ENCODE results near the gene OTUD5. TPM values are rescaled to one million over a fixed set of nuclear protein-coding genes. Genes with fewer than 3 reads are reported as not detected.

The OTUD5 gene
- total RNA-seq, result 18.4 and 23.0 TPM in 2 replicates

GRCh38 chrX:48957477-48957826 is at the start of gene OTUD5:
TSS of gene OTUD5 (minus strand) at chrX:48957607. CDS start at chrX:48957570, 37 bp downstream.
- no peak for DNase-seq (ENCODE audit: low read depth)
- no peaks in the 10 kb centered on the region for H3K27me3 ChIP-seq (ENCODE audit: control insufficient read depth, insufficient read depth, low read length)
- FAIRE-seq, result no peak
- peak within 1 kb of the TSS; percentile 54 for H3K4me3 ChIP-seq (ENCODE audit: low read depth, low read length)
- no peaks in the 10 kb centered on the region for H3K36me3 ChIP-seq (ENCODE audit: control insufficient read depth, insufficient read depth, low read length)
- TF ChIP-seq CTCF (IDR thresholded peaks at IDR 0.05; ENCODE audit: insufficient read depth, low read length, severe bottlenecking), result no peak

GRCh38 chrX:49003696-49004095 is 46.3 kb upstream of the OTUD5 start:
- DNase-seq (ENCODE audit: low read depth) (peak; percentile 1), FAIRE-seq (no peak)
- peaks cover 5% of the 10 kb centered on the region for H3K36me3 ChIP-seq (ENCODE audit: control insufficient read depth, insufficient read depth, low read length)
- H3K27me3 ChIP-seq (ENCODE audit: control insufficient read depth, insufficient read depth, low read length), result no peaks in the 10 kb centered on the region
- no peak overlapping the region for H3K4me3 ChIP-seq (ENCODE audit: low read depth, low read length)
- TF ChIP-seq CTCF (IDR thresholded peaks at IDR 0.05; ENCODE audit: insufficient read depth, low read length, severe bottlenecking), result no peak

GRCh38 chrX:49002091-49002935 is 44.9 kb upstream of the OTUD5 start, which contains the start of gene GRIPAP1:
TSS of gene GRIPAP1 (minus strand) at chrX:49002264. CDS start at chrX:49002229, 35 bp downstream.
- H3K36me3 ChIP-seq (ENCODE audit: control insufficient read depth, insufficient read depth, low read length), result peaks cover 6% of the 10 kb centered on the region
- FAIRE-seq (no peak), DNase-seq (ENCODE audit: low read depth) (peak; percentile 60)
- no peak for TF ChIP-seq CTCF (IDR thresholded peaks at IDR 0.05; ENCODE audit: insufficient read depth, low read length, severe bottlenecking)
- H3K4me3 ChIP-seq (ENCODE audit: low read depth, low read length), result peak within 1 kb of the TSS; percentile 72
- no peaks in the 10 kb centered on the region for H3K27me3 ChIP-seq (ENCODE audit: control insufficient read depth, insufficient read depth, low read length)

GRCh38 chrX:49001521-49002090 is 44.2 kb upstream of the OTUD5 start:
- FAIRE-seq (no peak), DNase-seq (ENCODE audit: low read depth) (peak; percentile 41)
- Histone ChIP-seq H3K27me3 (ENCODE audit: control insufficient read depth, insufficient read depth, low read length) (no peaks in the 10 kb centered on the region), H3K36me3 (ENCODE audit: control insufficient read depth, insufficient read depth, low read length) (peaks cover 9% of the 10 kb centered on the region), H3K4me3 (ENCODE audit: low read depth, low read length) (peak overlapping the region; percentile 72)
- no peak for TF ChIP-seq CTCF (IDR thresholded peaks at IDR 0.05; ENCODE audit: insufficient read depth, low read length, severe bottlenecking)

GRCh38 chrX:49000636-49001035 is 43.2 kb upstream of the OTUD5 start:
- DNase-seq (ENCODE audit: low read depth), result no peak
- no peak for TF ChIP-seq CTCF (IDR thresholded peaks at IDR 0.05; ENCODE audit: insufficient read depth, low read length, severe bottlenecking)
- H3K4me3 ChIP-seq (ENCODE audit: low read depth, low read length), result no peak overlapping the region
- H3K27me3 ChIP-seq (ENCODE audit: control insufficient read depth, insufficient read depth, low read length), result no peaks in the 10 kb centered on the region
- no peak for FAIRE-seq
- H3K36me3 ChIP-seq (ENCODE audit: control insufficient read depth, insufficient read depth, low read length), result peaks cover 9% of the 10 kb centered on the region

Measured in bronchial epithelial cell (primary cell).